UCSD-AML1 (cell line): ENCODE results near the gene PROC.

Source experiments
- DNase-seq: peaks from one replicate; lab custom pipeline; 2025; ENCODE audit not compliant: unreplicated experiment; lab: John Stamatoyannopoulos, UW

PROC gene

DNA sequence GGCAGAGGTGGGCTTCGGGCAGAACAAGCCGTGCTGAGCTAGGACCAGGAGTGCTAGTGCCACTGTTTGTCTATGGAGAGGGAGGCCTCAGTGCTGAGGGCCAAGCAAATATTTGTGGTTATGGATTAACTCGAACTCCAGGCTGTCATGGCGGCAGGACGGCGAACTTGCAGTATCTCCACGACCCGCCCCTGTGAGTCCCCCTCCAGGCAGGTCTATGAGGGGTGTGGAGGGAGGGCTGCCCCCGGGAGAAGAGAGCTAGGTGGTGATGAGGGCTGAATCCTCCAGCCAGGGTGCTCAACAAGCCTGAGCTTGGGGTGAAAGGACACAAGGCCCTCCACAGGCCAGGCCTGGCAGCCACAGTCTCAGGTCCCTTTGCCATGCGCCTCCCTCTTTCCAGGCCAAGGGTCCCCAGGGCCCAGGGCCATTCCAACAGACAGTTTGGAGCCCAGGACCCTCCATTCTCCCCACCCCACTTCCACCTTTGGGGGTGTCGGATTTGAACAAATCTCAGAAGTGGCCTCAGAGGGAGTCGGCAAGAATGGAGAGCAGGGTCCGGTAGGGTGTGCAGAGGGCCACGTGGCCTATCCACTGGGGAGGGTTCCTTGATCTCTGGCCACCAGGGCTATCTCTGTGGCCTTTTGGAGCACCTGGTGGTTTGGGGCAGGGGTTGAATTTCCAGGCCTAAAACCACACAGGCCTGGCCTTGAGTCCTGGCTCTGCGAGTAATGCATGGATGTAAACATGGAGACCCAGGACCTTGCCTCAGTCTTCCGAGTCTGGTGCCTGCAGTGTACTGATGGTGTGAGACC, at the start of gene PROC:
Gene PROC (plus strand): TSS at position 128 of the 812 bp plus-strand sequence. CDS start 1,516 bp downstream, outside the sequence.
- DNase-seq, result no peak

DNA sequence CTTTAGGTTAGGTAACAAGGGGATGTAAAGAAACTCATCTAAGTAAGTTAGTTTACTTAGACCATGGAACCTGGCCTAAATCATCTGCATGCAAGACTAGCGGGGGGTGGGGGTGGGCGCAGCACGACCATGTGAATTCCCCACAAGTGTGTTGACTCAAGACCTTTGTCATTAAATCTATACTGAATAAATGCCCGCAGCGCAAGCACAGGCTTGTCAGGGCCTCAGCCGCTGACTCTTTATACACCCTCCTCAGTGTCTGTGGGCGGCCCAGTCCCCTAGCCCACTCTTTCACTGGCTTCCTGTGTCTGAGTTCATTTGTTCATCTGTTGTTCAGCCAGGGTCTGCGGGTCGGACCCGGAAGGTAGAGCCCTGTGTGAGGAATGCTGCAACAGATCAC, 48.2 kb upstream of the PROC start:
- no peak for DNase-seq

DNA sequence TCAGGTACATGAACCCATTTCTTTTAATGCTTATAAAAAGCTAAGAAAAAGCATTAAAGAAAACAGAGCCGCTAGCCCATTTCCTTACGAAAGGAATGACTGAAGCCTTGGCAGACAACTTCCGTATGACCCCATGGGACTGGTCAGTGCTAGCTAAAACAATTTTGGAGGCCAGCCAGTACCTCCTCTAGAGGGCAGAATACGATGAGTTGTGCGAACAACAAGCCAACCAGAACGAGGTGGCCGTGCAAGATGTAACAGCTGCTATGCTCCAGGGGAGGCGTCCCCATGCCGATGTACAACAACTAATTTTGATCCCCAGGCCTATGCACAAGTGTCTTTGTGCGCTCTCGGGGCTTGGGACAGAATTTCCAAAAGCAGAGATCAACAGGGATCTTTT, 47.2 kb upstream of the PROC start:
- DNase-seq, result no peak

DNA sequence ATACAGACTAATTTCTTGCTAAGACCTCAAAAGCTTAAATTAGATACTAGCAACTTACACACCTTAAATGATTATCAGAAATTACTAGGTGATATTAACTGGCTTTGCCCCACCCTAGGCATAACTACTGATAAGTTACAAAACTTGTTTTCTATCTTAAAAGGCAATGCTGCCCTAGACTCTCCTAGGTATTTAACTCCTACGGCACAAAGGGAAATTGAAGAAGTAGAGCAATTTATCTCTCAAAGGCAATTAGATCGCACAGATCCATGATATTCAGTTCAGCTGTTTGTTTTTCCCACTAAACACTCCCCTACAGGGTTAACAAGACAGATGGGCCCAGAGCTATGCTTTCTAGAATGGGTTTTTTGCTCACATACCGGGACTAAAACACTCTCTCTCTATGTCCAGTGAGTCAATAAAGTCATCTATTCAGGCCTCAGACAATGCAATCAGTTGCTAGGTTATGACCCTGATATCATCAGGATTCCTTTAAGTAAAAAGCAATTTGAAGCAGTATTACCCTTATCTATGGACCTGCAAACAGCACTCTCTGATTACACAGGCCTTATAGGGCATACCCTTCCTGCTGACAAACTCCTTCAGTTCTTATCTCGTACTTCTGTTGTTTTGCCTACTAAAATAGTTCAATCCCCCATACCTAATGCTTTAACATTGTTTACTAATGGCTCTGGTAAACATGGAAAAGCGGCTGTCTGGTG, 44.7 kb upstream of the PROC start:
- DNase-seq, result no peak

DNA sequence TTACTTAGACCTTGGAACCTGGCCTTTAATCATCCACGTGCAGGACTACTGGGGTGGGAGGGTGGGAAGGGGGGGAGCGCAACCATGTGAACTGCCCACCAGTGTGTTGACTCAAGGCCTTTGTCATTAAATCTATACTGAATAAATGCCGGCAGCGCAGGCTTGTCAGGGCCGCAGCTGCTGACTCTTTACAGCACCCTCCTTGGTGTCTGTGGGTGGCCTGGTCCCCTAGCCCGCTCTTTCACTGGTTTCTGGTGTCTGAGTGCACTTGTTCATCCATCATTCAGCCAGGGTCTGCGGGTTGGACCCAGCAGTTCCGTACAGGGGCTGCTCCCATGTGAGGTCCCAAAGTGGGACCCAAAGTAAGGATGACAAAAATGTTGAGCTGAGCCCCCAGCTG, 42.0 kb upstream of the PROC start:
- DNase-seq, result no peak

DNA sequence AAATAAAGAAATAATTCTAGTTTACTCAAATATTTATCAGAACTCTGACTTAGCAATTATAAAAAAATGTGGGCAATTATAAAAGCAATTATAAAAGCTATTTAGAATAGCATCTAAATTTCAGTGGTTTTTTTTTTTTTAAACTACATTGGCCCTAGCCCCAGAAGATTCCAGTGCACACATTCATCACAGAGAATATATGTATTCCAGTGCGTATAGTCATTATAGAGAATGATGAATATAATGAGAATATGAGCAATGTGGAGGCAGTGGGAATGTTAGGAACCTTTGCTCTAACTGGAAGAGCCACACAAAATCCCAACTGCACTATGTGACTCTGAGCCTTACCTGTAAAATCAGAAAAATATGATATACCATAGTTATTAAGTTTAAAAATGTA, 41.0 kb upstream of the PROC start:
- DNase-seq, result no peak

DNA sequence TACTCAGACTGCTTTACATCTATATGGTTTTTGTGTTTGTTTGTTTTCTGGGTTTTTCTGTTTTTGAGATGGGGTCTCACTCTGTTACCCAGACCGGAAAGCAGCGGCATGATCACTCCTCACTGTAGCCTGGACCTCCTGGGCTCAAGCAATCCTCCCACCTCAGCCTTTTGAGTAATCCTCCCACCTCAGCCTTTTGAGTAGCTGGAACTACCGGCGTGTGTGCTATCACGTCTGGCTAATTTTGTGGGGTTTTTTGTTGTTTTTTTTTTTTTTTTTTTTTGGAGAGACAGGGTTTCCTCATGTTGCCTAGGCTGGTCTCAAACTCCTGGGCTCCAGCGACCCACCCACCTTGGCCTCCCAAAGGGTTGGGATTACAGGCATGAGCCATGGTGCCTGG, 39.5 kb upstream of the PROC start:
- DNase-seq, result no peak

DNA sequence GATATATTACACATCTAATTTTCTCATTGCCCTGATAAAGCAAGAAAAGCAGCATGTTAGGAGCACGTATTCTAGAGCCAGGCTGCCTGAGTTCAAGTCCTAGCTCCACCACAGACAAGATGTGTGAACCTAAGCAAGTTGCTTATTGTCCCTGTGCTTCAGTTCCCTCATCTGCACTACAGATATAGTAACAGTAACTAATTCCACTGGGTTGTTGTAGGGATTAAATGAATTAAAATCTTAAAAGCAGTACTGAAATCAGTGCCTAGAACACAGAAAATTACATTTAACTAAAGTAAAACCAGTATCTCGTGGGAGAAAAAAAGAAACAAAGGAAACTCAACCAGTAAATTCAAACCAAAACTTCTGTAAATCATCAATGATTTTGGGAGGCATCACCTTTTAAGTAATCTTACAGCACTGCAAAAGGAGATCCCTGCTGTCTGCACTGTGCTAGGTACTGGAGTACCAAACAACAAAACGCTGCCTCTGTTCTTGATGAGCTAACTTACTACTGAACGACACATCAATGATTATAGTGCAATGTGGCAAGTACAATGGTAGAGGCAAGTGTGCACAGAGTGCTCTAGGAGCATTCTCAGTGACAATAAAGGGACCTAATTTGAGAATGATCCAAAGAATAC, 38.4 kb upstream of the PROC start:
- DNase-seq, result no peak

DNA sequence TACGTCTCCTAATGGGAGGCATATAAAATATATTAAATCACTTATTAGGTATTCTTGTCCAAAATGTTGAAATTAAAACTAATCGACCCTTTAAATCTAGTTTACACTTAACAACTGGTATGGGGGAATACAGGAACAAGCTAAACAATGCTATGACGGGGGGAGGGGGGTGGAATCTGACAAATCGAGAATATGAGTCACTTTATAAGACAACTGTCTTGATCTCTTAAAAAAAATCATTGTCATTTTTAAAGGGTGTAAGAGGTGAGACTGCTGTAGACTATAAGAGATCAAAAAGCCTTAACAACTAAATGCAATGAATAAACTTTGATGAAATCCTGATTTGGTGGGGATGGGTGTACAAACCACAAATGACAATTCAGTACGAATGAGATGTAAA, 36.5 kb upstream of the PROC start:
- DNase-seq, result no peak

DNA sequence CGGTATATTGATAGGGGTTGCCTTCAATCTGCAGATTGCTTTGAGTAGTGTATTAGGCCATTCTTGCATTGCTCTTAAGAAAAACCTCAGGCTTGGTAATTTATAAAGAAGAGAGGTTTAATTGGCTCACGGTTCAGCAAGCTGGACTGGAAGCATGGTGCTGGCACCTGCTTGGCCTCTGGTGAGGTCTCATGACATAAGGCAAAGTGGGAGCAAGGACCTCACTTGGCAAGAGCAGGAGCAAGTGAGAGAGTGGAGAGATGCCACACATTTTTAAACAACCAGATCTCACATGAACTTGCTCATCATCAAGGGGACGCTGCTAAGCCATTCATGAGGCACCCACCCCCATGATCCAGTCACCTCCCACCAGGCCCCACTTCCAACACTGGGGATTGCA, 35.4 kb upstream of the PROC start:
- DNase-seq, result no peak

DNA sequence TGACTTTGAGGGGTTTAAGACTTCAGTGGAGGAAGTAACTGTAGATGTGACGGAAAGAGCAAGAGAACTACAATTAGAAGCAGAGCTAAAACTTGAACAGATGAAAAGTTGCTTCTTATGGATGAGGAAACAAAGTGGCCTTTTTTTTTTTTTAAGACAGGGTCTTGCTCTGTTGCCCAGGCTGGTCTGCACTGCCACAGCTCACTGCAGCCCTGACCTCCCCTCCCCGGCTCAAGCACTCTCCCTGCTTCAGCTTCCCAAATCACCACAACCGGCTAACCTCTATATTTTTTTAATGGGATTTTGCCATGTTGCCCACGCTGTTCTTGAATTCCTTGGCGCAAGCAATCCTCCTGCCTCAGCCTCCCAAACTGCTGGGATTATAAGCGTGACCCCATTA, 33.7 kb upstream of the PROC start:
- no peak for DNase-seq

DNA sequence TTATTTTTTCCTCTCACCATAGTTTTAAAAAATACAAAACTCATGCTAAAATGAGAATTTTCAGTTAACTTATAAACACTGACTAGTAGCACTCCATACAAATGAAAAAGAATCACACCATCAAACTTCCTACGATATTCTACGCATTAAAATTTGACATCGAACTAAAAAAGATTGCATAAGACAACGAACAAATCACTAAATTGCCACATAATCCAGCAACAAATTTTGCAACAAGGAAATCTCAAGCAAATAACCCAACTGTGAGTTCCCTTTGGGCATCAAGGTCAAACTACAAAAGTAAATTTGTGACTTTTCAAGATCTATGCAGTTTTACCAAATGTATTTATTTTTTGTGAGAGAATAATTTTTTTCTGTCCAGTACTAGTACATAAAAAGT, 32.0 kb upstream of the PROC start:
- no peak for DNase-seq

DNA sequence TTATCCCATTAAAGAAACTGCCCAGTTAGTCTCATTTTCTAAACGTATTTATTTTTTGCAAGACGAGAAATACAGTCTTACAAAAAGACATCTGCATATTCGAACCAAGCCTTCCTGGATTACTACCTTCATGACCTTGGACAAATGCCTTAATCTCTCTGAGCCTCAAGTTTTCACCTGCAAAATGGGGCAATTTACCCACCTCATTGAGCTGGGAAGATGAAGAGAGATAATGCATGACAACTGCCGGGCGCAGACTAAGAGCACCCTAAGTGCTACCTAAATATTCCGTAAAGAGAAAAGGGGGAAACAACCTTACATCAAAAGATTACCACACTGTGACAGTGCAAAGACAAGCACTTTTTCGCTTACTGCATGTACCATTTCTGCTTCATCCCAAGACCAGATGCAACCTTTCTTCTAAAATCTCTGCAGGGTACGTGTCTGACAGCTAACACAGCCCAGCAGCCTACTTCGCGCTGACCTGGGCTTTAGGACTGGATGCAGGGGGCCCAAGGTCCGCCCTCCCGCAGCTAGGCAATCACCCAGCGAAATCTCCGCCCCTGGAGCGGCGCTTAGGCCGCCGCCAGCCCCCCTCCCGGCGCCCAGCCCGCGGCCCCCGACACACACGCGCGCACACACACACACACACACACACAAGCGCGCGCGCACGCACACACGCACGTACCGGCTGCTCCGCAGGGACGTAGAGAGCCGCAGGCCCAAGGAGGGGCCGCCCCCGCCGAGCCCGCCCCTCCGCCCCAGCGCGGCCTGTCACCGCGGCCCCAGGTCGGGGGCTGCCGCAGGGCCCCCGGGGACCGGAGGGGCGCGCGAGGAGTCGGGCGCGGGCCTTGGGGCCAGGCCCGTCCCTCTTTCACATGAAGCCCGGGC, 31.2 kb upstream of the PROC start:
- peak; percentile 88 for DNase-seq

DNA sequence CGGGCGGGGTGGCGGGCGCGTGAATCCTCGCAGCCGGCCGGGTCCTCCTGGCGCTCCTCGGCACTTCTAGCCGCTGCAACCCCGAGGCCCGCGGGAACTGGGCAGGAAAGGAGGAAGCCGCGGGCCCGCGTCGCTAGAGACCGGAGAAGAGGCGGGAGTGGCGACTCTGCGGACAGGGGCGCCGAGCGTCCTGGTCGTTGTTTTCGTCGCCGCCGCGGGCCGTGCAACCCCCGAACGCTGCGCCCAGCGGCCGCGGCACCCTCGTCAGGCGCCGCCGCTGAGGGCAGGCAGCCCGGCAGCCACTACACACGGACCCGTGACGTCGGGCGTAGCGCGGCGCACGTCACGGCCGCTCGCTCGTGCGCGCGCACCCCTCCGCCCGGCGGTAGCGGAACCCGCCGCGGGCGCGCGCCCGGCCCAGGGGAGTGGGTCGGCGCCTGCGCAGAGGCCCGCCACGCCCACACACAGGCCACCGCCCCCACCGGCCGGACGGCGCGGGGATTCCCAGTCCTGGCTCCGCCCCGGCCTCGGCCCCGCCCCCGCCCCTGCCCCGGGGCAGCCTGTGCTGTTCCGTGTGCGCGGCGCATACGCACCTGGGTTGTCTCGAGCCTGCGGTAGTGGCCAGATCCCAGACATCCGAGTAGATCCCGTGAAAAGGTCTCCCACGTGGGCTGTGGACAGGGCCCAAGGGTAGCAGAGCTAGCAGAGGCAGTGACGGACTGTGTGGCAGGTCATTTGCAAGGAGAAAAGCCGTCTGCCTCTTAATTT, 30.4 kb upstream of the PROC start, which contains the start of gene MAP3K2:
Gene MAP3K2 (minus strand): TSS at position 321 of the 768 bp plus-strand sequence. CDS start 44,846 bp downstream, outside the sequence.
- peak; percentile 97 for DNase-seq

DNA sequence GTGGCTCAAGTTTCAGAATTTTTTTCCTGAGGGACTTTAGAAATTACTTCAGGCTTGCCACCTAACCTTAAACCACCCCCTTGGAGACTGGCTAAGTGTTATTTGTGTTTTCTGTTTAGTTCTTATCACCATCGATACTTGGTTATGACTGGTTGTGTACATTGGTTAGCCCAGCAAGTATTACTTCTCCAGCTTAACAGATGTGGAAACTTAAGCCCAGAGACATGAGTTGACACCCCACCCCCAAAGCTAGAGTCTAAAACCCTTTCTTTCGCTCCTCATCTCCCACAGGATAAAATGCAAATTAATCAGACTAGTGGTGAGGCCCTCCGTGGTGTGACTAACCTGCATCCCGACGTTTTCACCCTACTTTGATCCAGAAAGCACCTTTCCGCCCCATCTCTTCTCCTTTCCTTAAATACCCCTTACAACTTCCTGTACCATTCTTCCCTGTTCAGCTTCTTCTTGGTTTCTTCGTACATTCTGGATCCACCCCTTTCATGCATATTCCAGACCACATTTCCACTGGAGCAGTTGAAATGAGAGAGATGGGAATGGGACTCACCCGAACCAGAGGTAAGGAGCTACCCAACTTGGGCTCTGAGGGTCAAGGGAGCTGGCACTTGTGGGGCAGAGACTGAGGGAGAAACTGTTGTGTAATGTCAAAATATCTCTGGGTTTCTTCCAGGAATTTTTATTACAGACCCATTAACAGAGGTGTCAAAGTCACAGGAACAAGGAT, 29.6 kb upstream of the PROC start:
- DNase-seq, result no peak

DNA sequence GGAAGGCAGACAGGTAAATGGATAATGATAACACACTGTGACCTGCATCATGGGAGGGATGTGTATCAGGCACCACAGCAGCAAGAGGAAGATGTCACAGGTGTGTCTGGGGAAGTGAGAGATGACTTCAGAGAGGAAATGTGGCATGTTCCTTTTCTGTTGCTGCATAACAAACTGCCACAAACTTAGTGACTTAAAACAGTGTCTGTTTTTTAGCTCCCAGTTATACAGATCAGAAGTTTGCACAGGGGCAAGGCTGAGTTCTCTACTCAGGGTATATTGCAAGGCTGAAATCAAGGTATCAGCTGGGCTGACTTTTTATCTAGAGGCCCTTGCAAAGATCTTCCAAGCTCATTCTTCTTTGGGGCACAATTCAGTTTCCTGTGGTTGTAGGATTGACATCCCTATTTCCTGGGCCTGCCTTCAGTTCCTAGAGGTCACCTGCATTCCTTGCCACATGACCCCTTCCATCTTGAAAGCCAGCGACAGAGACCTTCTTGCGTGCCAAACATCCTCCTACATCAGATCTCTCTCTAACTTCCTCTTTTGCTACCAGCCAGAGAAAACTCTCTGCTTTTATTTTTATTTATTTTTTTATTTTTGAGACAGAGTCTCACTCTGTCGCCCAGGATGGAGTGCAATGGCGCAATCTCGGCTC, 28.3 kb upstream of the PROC start:
- DNase-seq, result no peak

DNA sequence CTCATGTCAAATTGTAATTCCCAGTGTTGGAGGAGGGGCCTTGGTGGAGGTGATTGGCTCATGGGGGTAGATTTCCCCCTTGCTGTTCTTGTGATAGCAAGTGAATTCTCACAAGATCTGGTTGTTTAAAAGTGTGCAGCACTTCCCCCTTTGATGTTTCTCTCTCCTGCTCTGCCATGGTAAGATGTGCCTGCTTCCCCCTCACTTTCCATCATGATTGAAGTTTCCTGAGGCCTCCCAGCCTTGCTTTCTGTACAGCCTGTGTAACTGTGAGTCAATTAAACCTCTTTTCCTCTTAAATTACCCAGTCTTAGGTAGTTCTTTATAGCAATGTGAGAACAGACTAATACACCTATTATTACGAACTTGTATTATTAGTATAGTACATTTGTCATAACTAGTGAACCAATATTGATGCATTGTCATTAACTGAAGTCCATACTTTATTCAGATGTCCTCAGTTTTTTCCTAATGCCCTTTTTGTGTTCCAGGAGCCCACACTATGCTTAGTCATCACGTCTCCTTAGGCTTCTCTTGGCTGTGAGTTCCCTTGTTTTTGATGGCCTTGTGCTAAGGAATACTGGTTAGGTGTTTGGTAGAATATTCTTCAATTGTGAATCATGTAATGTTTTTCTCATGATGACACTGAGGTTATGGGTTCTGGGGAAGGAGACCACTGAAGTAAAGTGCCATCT, 25.9 kb upstream of the PROC start:
- DNase-seq, result no peak

DNA sequence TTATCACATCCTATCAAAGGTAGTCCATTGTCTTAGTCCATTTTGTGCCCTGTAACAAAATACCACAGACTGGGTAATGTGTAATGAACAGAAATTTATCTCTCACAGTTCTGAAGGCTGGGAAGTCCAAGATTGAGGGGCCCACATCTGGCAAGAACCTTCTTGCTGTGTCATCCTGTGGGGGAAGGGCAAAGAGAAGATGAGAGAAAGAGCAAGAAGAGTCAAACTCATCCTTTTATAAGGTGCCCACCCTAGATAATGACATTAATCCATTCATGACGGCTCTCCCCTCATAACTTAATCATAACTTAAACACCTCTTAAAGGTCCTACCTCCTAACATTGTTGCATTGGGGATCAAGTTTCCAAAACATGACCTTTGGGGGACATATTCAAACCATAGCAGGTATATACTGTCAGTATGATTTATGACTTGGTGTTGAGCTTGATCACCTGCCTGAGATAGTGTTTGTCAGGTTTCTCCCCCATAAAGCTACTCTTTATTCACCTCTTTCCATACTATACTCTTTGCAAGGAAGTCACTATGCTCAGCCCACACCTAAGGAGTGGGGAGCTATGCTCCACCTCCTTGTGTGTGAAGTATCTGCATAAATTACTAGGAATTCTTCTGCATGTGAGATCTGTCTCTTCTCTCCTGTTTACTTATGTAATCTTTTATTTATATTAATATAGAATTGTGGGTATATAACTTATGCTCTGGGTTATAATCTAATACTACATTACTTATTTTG, 25.2 kb upstream of the PROC start:
- no peak for DNase-seq
